Skin epidermis (tissue), 12 donors: ENCODE results near the gene MYBPC1.
"Not testable (repeated sequence)": the region's sequence is repeated elsewhere in the genome, so short reads cannot be mapped to it uniquely, and the experiment has no call there.

Source experiments
- H3K27ac ChIP-seq, 21 experiments: fragments of 200-600 bp; sonication (generic) in 11 of 21; one replicate each; pipeline ENCODE4 v1.5.0; 2020; ENCODE audit warnings: mild to moderate bottlenecking in 3 of 21, inconsistent platforms in 2 of 21, moderate library complexity in 2 of 21
- H3K4me3 ChIP-seq, 7 experiments: fragments of 200-600 bp; sonication (generic) in 2 of 7; one replicate each; pipeline ENCODE4 v1.5.0; 2020; ENCODE audit warnings: inconsistent platforms in 2 of 7, mild to moderate bottlenecking in 2 of 7, moderate library complexity in 1 of 7

MYBPC1 gene

DNA sequence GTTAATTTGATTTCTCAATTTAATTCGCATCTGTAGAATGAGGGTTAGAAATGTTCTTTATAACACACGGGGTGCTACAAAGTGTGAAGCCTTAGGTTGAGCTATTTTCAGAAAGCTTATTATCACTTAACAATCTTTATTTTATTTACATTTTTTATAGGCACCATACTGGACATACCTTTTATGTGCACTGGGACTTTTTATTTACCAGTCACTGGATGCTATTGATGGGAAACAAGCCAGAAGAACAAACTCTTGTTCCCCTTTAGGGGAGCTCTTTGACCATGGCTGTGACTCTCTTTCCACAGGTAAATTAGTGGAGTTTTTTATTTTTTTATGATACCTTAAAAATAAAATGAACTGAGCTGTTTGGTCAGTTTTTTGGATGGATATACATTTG lies 119.2 kb downstream of the MYBPC1 start:
- H3K4me3 ChIP-seq: no peak overlapping the region
- H3K27ac ChIP-seq: peak overlapping the region in 2 of 21 experiments; percentile 26 to 61

DNA sequence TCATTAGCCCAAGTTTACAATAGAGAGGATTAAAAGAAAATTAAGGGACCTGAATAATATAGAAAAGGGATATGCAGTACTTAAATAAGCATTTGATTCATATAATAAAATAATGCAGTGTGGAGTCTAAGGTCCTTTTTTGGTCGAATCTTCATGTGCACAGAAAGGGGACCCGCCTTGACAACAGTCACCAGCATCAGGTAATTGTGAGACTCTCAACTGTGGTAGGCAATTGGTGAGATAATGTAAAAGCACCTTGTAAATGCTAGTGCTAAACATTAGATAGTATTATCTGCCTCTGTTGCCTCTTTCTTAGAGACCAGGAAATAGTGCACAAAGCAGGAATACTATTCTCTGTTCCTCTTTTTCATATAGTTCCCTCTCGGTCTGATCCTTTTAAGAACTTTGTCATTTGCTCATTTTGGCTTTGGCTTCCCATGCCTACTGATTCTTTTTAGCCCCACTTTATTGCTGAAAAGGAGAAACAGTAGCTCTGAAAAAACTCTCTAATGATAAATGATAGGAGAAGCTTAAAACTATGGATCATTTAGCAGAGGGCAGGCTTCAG lies 120.2 kb downstream of the MYBPC1 start:
- no peak overlapping the region for H3K27ac ChIP-seq
- H3K4me3 ChIP-seq: no peak overlapping the region

DNA sequence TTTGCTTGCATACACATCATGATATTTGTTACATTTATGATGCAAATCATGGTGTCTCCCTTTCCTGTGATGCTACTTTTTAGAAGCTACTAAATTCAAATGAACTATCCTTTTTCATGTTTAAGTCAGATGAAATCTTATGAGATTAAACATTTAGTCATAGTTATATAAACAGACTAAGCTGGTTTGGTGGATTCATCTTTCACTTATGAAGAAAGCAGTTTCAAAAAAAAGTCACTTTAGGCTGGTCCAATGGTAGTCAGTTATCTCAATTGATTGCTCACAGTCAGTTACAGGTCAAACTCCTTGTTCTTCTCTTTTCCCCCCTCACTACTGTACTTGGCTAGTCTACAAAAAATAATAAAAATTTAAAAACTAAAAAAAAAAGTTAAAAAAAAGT lies 124.8 kb downstream of the MYBPC1 start:
- H3K4me3 ChIP-seq: no peak overlapping the region

DNA sequence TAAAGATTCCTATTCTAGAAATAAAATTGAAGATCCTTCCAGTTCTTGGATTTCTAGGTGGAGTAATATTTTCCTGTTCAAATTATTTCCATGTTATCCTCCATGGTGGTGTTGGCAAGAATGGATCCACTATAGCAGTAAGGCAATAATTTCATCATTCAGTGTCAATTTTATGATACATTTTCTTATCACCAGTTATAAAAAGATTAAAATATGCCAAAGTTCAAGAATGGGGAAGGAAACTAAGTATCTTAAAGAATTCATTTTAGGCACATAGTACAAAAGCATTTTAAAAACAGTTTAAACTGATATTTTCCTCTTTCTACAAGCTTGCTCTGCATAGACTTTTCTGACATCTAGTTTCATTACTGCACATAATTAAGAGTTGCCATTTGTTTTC lies 125.3 kb downstream of the MYBPC1 start:
- no peak overlapping the region for H3K27ac ChIP-seq

More for the DNA sequence above, 124.8 kb downstream of the MYBPC1 start:
- no peak overlapping the region for H3K27ac ChIP-seq

DNA sequence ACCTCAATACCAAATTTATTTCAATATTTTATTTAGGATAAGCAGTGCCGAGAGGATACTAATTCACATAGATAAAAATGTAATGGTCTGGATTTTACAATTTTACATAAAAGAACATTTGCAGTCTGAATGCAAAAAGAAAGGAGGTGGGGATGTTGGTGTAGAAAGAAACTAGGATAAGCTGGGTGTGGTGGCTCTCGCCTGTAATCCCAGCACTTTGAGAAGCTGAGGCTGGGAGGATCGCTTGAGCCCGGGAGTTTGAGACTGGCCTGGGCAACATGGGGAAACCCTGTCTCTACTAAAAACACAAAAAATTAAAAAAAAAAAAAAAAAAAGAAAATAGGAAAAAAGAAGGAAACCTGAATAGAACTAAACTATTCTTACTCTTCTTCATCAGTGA lies 127.6 kb downstream of the MYBPC1 start:
- no peak overlapping the region for H3K27ac ChIP-seq
- H3K4me3 ChIP-seq: no peak overlapping the region

More for the DNA sequence above, 125.3 kb downstream of the MYBPC1 start:
- no peak overlapping the region for H3K4me3 ChIP-seq

DNA sequence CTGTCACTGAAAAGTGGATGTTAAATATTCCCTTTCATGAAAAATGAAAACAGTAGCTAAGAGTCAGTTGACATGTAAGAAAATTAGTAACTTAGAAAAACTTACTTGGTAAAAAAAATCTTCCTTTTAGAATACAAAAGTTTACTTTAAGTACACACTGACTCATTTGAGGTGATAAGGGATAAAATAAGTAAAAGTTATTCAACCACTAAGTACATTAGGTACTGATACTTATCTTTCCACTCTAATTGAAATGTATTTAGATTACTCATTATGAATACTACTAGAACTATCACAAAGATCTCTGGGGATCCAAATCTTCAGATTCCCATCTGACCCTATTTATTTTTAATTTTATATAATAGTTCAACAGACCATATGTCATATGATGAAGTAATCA lies 132.3 kb downstream of the MYBPC1 start:
- no peak overlapping the region for H3K4me3 ChIP-seq
- no peak overlapping the region for H3K27ac ChIP-seq

DNA sequence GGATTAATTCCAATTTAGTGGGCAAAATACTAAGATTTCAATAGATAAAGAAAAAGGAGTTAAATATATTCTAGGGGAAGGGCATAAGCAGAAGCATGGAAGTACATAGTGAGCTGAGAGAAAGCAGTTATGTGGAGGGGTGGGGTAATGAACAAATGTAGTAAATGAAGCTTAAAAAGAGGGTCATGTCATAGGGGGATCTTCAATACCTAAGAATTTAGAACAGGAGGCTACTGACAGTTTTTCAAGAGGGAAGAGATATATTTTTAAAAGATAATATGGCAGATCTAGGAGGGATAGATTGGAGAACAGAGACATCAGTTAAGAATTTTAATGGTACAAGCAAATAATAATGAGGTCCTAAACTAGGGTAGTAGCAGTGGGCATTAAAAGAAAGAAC lies 135.1 kb downstream of the MYBPC1 start:
- H3K4me3 ChIP-seq: no peak overlapping the region
- H3K27ac ChIP-seq: no peak overlapping the region

DNA sequence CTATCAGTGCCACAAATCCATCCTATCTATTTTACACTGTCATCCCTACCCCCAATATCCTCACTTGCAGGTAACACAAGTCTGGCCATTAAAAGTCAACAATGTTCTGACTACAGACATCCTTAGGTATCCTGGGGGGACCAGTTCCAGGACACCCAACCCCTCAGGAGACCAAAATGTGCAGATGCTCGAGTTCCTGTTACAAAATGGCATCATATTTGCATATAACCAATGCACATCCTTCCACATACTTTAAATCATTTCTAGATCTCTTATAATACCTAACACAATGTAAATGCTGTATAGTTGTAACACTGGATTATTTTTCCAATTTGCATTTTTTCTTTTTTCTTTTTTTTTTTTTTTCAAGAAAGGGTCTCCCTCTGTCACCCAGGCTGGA lies 137.5 kb downstream of the MYBPC1 start:
- no peak overlapping the region for H3K4me3 ChIP-seq
- H3K27ac ChIP-seq: no peak overlapping the region

DNA sequence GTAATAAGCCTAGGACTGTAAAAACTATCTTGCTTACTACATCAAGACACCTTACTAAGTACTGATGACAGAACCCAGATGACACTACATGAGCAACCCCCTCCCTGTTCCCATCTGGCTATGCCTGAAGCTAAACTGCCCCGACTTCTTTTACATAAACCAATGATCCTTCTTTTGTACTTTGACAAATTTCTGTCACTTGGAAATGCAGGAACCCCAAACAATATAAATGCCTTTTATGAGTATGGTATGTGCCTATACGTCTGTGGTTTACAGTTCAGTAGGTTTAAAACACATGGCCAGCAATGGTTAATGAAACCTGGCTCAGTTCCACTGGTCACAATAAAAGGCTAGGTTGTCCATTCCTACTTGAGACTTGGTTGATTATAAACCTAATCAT lies 138.4 kb downstream of the MYBPC1 start:
- no peak overlapping the region for H3K27ac ChIP-seq
- no peak overlapping the region for H3K4me3 ChIP-seq

DNA sequence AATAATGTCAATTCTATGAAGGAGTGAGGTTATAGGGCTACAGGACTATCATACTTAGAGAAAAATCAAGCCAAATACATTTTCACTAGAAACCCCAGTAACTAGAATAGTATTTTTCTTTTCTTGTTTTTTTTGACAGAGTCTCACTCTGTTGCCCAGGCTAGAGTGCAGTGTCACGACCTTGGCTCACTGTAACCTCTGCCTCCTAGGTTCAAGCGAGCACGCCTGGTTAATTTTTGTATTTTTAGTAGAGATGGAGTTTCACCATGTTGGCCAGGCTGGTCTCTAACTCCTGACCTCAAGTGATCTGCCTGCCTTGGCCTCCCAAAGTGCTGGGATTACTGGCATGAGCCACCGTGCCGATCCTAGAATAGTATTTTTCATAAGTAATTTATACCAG lies 139.7 kb downstream of the MYBPC1 start:
- H3K27ac ChIP-seq, H3K4me3 ChIP-seq: not testable (repeated sequence)
